ENCODE results near the gene EHBP1L1. TPM values are rescaled to one million over a fixed set of nuclear protein-coding genes. Genes with fewer than 3 reads are reported as not detected.

EHBP1L1 gene
- total RNA-seq, 2 donors from 2014 or later: 58.5 to 78.5 TPM

DNA sequence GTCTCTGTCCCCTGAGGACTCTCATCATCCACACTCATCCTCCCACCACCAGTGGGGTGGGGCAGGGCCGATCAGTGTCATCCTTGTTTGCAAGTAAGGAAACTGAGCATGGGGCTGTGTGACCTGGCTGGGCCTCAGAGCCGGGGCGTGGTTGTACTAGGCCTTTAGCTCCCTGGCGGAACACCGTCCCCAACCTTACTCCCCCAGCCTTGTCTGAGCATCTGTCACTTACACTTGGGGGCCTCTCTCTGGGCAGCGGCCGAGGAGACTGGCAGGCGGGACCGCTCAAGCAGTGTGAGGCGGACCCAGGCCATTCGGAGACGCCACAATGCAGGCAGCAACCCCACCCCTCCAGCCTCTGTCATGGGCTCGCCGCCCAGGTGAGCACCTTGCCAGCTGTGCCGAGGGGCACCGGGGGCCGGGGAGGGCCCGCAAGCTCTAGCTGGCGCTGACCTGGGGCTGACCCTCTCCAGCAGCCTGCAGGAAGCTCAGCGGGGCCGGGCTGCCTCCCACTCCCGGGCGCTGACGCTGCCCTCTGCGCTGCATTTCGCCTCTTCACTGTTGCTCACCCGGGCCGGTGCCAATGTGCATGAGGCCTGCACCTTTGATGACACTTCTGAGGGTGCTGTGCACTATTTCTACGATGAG lies 43.6 kb downstream of the EHBP1L1 start:
- no peak overlapping the region for H3K9ac ChIP-seq (ENCODE audit: low read depth in 2 of 2, low read length in 2 of 2)
- H3K9me3 ChIP-seq: no peaks in the 10 kb centered on the region
- no peak overlapping the region for H3K4me3 ChIP-seq
- no peaks in the 10 kb centered on the region for H3K27me3 ChIP-seq
- TF ChIP-seq, protein P1, sequence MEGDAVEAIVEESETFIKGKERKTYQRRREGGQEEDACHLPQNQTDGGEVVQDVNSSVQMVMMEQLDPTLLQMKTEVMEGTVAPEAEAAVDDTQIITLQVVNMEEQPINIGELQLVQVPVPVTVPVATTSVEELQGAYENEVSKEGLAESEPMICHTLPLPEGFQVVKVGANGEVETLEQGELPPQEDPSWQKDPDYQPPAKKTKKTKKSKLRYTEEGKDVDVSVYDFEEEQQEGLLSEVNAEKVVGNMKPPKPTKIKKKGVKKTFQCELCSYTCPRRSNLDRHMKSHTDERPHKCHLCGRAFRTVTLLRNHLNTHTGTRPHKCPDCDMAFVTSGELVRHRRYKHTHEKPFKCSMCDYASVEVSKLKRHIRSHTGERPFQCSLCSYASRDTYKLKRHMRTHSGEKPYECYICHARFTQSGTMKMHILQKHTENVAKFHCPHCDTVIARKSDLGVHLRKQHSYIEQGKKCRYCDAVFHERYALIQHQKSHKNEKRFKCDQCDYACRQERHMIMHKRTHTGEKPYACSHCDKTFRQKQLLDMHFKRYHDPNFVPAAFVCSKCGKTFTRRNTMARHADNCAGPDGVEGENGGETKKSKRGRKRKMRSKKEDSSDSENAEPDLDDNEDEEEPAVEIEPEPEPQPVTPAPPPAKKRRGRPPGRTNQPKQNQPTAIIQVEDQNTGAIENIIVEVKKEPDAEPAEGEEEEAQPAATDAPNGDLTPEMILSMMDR (IDR thresholded peaks at IDR 0.05): no peak
- intact Hi-C loops (cut with DNase I): no loop called here
- H3K36me3 ChIP-seq: peaks cover 14% of the 10 kb centered on the region
- no peak overlapping the region for H3K27ac ChIP-seq
- no peak for DNase-seq
- H3K4me1 ChIP-seq: peaks cover 12% of the 10 kb centered on the region

DNA sequence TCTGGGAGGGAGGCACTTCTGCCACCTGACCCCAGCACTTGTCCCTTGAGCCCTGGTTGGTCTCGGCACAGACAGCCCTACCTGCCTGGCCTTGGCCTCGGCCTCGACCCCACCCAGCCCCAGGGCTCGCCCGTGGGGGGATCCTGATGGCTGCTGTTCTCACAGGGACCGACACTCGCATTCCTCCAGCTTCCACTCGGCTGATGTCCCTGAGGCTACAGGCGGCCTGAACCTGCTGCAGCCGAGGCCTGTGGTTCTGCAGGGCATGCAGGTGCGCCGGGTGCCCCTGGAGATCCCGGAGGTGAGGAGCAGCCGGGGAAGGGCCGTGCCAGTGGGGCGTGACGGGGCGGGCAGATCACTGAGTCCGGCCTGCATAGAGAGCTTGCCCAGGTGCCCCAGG lies 44.8 kb downstream of the EHBP1L1 start:
- Histone ChIP-seq H3K27ac (no peak overlapping the region), H3K4me1 (peaks cover 12% of the 10 kb centered on the region), H3K9me3 (no peaks in the 10 kb centered on the region), H3K36me3 (peaks cover 14% of the 10 kb centered on the region), H3K4me3 (no peak overlapping the region), H3K9ac (ENCODE audit: low read depth in 2 of 2, low read length in 2 of 2) (no peak overlapping the region), H3K27me3 (no peaks in the 10 kb centered on the region)
- TF ChIP-seq, protein P1 (IDR thresholded peaks at IDR 0.05): no peak
- no peak for DNase-seq
- intact Hi-C loops (cut with DNase I): loop anchor here (10.0 kb wide), 1 partner anchor 84 kb away; no protein-coding TSS in a partner anchor

DNA sequence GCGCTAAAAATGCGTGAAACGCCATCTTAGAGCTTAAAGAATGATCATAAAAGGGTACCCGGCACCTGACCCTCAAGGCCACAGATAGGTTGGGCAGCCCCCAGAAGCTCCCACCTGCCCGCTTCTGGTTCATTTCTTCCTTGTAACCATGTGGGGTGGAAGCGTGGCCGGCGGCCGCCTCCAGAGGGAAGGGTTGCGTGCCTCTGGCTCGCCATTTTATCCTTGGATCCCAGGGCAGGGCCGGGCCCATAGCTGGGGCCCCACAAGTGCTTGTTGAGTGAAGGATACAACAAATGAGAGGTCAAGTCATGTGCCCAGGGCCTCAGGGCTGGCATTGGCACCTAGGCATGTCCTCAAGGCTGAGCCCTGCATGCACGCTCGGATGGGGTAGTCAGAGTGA lies 45.6 kb downstream of the EHBP1L1 start:
- Histone ChIP-seq H3K9ac (ENCODE audit: low read depth in 2 of 2, low read length in 2 of 2) (no peak overlapping the region), H3K9me3 (no peaks in the 10 kb centered on the region), H3K27ac (no peak overlapping the region), H3K4me3 (no peak overlapping the region), H3K36me3 (peaks cover 14% of the 10 kb centered on the region), H3K4me1 (peaks cover 12% of the 10 kb centered on the region), H3K27me3 (no peaks in the 10 kb centered on the region)
- intact Hi-C loops (cut with DNase I): loop anchor here (10.0 kb wide), 1 partner anchor 83 kb away; no protein-coding TSS in a partner anchor
- TF ChIP-seq, protein P1 (IDR thresholded peaks at IDR 0.05): no peak
- no peak for DNase-seq

DNA sequence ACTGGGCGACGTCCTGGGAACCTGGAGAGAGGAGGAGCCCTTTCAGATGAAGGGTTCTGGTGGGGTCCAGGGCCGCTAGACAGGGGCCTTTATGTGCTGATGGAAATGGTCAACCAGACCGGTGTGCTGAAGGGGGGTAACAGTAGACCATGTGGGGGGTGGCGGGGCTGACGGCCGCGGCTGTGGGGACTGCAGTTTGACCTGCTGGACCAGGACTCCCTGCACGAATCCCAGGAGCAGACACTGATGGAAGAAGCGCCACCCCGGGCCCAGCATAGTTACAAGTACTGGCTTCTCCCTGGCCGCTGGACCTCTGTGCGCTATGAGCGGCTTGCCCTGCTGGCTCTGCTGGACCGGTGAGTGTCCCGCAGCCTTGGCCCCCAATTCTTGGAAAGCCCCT lies 46.2 kb downstream of the EHBP1L1 start:
- peaks cover 17% of the 10 kb centered on the region for H3K36me3 ChIP-seq
- intact Hi-C loops (cut with DNase I): loop anchor here (10.0 kb wide), 1 partner anchor 83 kb away; no protein-coding TSS in a partner anchor

DNA sequence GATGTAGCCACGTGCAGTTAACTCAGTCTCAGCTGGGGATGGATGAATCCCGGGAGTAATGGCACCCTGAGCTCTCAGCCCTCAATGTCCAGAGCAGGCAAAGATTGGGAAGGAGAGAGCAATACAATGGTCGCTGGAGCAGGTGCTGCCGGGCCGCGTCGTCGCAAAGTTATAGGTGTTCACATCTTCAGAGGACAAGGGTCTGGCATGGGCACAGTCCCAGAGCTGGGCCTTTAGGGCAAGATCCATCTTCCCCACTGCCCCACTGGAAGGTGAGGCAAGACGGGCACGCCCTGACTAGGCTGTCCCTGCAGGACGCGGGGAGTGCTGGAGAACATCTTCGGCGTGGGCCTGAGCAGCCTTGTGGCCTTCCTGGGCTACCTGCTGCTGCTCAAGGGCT lies 47.3 kb downstream of the EHBP1L1 start:
- intact Hi-C loops (cut with DNase I): loop anchor here (10.0 kb wide), 1 partner anchor 82 kb away; no protein-coding TSS in a partner anchor
- H3K36me3 ChIP-seq: peaks cover 23% of the 10 kb centered on the region

More for the DNA sequence above, 46.2 kb downstream of the EHBP1L1 start:
- TF ChIP-seq, protein P1 (IDR thresholded peaks at IDR 0.05): no peak
- no peak overlapping the region for H3K9ac ChIP-seq (ENCODE audit: low read depth in 2 of 2, low read length in 2 of 2)
- H3K27ac ChIP-seq: no peak overlapping the region
- no peaks in the 10 kb centered on the region for H3K27me3 ChIP-seq
- peaks cover 6% of the 10 kb centered on the region for H3K4me1 ChIP-seq
- no peaks in the 10 kb centered on the region for H3K9me3 ChIP-seq
- H3K4me3 ChIP-seq: no peak overlapping the region
- no peak for DNase-seq

More for the DNA sequence above, 47.3 kb downstream of the EHBP1L1 start:
- no peak overlapping the region for H3K9ac ChIP-seq (ENCODE audit: low read depth in 2 of 2, low read length in 2 of 2)
- no peak for DNase-seq
- no peak overlapping the region for H3K27ac ChIP-seq
- H3K4me1 ChIP-seq: no peaks in the 10 kb centered on the region
- no peaks in the 10 kb centered on the region for H3K9me3 ChIP-seq
- no peaks in the 10 kb centered on the region for H3K27me3 ChIP-seq
- TF ChIP-seq, protein P1 (IDR thresholded peaks at IDR 0.05): no peak
- H3K4me3 ChIP-seq: no peak overlapping the region
